ENCODE data around the gene COPA.
A peak's percentile ranks its signal among the peaks of the same experiment; 100 is the strongest.
"Not testable (repeated sequence)": the region's sequence is repeated elsewhere in the genome, so short reads cannot be mapped to it uniquely, and the experiment has no call there.

The COPA gene

DNA sequence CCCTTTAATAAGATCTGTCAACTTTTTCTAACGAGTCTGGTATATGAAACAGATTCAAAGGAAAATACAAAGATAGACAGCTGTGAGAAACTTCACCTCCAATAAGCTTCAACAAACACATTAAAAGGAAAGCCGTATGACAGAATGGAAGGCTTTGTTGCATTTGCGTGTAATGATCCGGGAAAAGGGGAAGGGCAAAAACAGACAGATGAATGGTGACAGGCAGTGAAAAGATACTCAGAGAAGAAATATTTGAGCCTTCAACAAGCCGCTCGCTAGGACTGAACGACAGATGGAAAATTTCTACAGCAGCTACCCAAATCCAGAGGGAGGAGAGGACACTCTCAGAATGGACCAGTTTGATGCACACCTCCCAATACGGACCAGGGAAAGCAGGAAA lies 14.9 kb downstream of the COPA start:
- peak; percentile 9 for DNase-seq (ENCODE audit: low read depth, low spot score)

DNA sequence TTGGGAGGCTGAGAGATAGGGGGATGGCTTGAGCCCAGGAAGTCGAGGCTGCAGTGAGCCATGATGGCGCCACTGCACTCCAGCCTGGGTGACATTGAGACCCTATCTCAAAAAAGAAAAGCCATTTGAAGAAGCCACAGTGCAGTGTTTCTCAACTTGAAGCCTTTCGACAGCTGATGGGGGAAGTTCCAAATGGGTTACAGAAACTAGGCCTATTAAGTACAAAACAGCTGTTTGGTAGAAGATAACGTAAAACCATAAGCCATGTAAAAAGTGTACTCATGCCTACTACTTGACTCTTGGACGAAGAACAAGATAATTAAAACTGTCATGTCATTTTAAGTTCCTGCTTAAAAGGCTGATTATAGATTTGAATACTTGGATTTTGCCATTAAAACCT lies 16.6 kb downstream of the COPA start:
- no peak for DNase-seq (ENCODE audit: low read depth, low spot score)

DNA sequence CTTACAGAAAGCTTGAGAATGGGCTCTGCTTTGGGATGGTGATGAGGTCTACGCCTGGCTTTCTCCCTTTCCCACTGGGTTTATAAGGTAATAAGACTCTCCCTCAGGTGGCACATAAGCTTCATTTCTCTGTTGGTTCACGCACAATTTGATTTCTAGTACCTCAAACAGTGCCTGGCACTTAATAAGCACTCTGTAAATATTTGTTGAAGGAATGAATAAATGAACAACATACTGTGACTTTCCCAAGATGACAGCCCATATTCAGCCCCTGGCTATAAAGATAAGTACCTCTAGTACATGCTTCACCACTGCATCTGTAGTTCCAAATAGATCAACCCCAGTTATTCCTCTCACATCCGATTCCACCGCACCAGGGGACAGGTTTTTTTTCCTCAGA lies 17.8 kb downstream of the COPA start:
- DNase-seq (ENCODE audit: low read depth, low spot score): no peak

DNA sequence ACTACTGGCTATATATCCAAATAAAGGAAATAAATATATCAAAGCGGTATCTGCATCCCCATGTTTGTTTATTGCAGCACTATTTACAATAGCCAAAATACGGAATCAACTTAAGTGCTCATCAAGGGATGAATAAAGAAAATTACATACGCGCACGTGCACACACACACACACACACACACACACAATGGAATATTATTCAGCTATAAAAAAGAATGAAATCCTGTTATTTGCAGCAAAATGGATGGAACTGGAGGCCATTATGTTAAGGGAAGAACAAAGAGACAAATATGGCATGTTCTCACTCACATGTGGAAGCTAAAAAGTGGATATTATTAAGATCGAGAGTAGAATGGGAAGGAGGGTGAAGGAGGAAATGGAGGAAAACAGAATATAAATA lies 20.2 kb downstream of the COPA start:
- DNase-seq (ENCODE audit: low read depth, low spot score): no peak

DNA sequence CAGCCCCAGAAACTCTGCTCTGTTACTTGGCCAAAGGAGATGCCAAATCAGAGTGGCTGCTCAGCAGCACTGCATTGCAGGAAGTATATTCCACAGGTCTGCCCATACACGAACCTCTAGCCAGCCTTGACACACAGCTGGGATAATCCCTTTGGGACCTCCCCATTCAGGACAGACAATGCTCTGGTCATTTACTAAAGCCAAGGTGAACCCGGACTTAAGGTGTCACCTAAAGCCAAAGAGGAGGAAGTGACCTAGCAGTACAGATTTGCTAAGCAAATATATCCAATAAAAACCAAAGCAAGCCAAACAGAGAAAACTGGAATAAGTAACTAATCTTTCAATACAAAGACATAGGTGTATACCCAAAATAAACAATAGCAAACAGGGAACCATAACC lies 27.7 kb downstream of the COPA start:
- no peak for DNase-seq (ENCODE audit: low read depth, low spot score)

DNA sequence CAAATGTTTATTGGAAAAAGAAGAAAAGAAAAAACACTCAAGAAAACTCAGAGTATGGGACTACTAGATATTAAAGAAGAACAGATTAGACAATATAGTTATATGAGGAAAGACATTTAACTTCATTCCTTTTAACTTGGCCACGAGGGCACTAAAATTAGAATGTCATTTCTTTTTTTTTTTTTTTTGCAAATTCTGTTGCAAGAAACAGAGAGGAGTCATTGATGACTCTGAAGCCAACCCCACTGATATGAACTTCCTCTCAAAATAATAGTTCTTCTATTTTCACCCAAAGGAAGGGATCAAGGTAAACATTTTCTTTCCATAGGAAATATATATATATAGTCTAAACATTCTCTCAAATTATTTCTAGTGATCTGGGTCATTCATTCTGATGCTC lies 33.5 kb downstream of the COPA start:
- DNase-seq (ENCODE audit: low read depth, low spot score): no peak

DNA sequence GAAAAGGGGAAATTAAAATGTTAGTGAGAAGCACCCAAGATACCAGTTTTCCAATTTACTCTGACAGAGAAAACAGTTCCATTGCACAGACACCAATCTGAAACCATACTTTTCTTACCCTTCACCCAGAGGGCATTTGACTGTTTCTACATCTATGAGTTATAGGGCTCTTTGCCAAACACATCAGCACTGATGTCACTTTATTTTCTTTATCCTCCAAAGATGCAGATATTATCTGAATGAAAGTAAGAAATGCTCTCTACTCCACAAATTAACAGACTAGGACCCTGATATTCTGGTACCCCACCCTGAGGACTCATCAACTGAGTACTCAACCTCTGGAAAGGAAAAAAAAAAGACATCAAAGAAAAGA lies 33.9 kb downstream of the COPA start:
- DNase-seq (ENCODE audit: low read depth, low spot score): no peak

DNA sequence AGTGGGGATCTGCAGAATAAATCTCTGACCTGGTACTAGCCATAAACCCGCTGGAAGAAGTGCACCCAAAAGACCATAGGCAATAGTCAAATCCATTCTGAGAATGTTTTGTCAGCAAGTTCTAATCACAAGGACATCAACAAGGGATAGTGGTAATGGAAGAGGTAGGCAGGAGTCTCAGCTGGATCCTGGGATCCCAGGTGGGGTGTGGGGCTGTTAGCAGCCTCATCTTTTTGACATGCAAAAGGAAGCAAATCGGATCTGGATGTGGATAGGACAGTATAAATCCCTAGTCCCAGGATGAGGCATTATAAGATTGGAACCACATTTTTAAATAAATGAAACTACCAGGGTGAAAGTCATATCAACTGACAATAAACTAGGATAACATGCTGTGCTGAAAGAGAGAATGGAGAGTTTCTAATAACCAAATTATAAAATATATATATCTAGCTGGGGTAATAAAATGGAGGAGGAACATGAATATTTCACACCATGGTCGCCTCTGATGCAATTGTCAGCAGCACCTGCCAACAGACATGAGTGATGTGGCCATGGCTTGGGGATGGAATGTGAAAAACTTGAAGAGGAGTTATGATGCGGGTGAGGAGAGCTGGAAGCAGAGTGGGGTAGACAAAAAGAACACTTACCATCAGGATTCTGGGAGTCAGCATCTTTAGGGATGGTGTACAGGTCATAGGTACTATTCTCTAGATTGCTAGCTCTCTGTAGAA lies 34.4 kb downstream of the COPA start:
- no peak for DNase-seq (ENCODE audit: low read depth, low spot score)

DNA sequence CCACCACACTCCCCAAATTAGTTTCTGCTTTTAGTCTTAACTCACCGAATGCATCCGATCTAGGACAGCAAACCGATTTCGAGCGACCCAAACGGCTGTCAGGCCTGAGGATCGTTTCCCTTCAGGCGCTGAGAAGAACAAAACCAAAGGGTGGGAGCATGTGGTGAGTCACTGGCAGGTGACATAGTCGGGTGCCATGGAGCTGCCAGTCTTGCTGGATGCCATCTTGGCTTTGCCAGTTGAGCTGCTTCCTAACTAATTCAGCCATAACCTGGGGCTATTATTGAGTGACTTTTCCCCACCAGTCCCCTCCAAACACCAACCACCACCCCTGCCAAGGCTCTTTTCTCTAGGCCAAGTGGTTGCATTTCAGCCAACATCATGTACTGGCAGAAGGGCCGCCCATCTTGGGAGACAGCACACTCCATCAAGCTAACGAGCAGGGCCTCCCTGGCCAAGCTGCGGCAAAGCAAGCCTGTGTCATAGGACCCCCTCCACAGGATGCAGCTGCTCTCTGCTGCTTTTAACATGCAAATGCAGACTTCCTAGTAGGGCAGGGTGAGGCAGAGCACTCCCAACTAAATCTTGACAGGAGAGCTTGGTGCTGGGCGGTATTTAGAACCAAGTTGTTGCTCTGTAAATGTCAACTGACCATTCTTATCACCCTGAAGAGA lies 35.8 kb downstream of the COPA start:
- peak; percentile 23 for DNase-seq (ENCODE audit: low read depth, low spot score)

DNA sequence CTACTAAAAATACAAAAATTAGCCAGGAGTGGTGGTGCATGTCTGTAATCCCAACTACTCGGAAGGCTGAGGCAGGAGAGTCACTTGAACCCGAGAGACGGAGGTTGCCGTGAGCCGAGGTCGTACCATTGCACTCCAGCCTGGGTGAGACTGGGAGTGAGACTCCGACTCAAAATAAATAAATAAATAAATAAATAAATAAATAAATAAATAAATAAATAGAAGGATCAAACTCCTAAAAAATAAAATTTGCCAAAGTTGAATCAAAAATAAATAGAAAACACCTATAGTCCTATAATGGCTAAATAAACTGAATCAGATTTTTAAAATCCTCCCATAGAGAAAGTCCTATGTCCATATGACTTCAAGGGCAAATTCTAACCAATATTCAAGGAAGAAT lies 42.9 kb downstream of the COPA start:
- DNase-seq (ENCODE audit: low read depth, low spot score): no peak

DNA sequence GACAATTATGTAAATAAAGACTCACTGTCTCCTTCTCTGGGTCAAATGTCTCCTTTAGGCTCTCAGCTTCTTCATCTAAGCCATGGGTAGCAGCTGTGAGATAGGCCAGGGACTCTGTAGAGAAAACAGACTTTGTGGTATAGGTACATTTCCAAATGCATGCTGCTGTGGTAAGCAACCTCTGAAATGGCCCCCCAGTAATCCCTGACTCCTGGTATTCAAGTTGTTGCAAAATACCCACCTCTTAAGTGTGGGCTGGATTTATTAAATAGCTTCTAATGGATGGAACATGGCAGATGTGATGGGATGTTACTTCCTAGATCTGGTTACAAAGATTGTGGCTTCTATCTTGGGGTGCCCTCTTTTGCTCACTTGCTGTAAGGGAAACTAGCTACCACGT lies 47.0 kb downstream of the COPA start:
- no peak for DNase-seq (ENCODE audit: low read depth, low spot score)

DNA sequence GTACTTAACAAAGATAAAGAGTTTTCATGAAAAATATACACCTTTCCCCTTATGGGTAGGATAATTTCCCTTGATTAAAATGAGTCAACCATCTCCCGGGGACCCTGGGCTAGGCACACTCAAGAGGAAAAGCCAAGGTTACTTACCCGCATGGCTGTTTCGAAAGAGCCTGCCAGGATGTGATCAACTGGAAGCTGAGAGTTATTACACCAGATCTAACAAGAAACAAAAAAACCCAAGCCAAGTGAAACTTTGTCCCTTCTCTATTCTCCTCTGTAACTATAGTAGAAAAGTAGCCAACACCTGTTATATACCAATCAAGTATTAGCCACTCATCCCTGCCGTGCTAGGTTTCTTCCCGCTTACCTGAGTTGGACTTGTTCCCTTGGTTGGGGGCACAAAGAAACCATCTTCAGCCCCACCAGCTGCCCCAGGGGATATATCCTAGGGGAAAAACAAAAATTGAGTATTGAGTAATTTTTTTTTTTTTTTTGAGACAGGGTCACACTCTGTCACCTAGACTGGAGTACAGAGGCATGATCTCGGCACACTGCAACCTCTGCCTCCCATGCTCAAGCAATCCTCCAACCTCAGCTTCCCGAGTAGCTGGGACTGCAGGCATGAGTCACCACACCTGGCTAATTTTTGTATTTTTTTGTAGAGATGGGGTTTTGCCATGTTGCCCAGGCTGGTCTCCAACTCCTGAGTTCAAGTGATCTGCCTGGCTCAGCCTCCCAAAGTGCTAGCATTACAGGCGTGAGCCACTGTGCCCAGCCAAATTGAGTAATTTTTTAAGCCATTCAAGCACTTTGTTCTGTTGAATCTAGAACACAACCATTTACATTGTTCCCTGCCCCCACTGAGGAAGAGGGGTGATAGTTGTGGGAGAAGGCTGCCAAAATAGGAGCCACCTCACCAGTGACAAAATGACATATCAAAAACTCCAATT lies 49.8 kb downstream of the COPA start:
- DNase-seq (ENCODE audit: low read depth, low spot score): no peak

DNA sequence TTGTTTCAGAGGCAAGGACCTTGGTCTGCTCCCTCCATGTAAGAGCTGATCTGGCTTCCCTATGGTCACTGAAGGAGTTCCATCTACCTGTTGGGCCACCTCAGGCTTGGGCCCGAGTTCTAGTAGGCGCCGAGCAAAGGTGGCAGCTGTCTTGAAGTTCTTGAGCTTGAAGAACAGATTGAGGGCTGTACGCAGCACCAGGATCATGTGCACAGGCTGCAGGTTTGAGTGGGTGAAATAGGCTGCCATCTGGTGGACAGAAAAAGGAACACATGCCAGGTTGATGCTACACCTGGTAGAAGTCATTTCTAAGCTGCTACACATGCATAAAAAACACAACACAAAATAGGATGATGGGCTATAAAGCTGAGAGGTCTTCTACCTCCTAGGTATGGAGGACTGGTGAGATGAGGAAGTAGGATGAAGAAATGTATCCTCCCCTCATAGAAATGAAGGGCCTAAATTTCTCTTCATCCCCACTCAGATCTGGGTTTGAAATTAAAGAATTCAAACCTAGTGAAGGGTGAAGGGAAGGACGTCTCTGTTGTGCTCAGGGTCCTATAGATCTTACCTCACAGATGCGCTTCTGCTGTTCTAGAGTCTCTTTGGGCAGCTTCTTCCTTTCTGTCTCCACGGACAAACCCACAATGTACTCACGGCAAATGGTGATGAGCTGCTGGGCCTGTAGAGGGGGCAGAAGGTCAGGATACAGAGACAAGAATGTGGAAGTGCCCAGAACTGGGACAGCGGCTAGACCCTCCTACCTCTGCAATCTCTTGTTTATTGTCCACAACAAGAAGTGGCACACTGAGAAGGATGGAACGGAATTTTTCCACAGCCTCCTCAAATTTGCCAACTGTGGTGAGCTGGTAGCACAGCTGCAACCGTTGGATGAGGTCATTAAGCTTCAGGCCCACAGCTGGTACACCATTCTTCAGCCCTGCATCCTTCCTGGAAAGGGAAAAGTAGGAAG lies 51.5 kb downstream of the COPA start:
- DNase-seq (ENCODE audit: low read depth, low spot score): peak; percentile 85

DNA sequence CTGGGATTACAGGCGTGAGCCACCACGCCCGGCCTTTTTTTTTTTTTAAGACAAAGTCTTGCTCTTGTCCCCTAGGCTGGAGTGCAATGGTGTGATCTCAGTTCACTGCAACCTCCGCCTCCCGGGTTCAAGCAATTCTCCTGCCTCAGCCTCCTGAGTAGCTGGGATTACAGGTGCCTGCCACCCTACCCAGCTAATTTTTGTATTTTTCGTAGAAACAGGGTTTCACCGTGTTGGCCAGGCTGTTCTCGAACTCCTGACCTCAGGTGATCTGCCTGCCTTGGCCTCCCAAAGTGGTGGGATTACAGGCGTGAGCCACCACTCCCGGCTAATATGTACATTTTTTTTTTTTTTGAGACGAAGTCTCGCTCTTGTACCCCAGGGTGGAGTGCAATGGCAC lies 55.3 kb downstream of the COPA start:
- not testable (repeated sequence) for DNase-seq (ENCODE audit: low read depth, low spot score)

DNA sequence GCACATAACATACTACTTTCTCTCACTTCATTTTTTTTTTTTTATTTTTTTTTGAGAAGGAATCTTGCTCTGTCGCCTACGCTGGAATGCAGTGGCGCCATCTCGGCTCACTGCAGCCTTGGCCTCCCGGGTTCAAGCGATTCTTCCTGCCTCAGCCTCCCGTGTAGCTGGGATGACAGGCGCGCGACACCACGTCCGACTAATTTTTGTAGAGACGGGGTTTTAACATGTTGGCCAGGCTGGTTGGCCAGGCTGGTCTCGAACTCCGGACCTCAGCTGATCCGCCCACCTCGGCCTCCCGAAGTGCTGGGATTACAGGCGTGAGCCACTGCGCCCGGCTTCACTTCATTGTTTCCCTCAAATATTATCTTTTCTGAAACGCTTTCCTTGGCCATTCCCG lies 57.5 kb downstream of the COPA start:
- no peak for DNase-seq (ENCODE audit: low read depth, low spot score)

DNA sequence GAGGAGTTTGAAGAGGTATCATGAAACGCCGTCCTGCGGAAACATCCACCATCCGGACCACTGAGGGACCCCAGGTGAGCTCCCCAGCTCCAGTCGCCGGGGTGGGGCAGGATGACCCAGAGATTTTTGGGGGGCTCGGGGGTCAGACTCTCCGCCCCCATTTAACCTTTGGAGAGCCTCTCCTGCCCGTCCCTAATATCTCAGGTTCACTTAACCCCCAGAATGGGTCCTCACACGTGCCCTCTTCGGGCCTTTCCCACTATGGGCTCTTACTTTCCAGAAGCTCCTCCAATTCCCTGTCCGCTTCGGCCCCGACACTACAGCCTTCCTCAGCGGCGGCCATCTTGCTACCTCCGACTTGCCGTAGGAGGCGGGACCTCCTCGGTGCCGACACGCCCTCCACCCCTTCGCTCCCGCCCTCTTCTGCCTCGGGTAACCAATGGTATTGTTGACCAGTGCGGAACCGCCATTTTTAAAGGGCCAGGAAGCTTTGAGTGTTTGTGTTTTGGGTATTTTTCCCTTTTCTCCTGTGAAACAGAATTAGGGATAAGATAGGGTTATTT lies 58.2 kb downstream of the COPA start, which contains the start of gene PEX19:
PEX19 (minus strand) TSS at position 352 of the 563 bp plus-strand sequence; CDS start at position 343, 9 bp downstream.
- DNase-seq (ENCODE audit: low read depth, low spot score): peak; percentile 98

DNA sequence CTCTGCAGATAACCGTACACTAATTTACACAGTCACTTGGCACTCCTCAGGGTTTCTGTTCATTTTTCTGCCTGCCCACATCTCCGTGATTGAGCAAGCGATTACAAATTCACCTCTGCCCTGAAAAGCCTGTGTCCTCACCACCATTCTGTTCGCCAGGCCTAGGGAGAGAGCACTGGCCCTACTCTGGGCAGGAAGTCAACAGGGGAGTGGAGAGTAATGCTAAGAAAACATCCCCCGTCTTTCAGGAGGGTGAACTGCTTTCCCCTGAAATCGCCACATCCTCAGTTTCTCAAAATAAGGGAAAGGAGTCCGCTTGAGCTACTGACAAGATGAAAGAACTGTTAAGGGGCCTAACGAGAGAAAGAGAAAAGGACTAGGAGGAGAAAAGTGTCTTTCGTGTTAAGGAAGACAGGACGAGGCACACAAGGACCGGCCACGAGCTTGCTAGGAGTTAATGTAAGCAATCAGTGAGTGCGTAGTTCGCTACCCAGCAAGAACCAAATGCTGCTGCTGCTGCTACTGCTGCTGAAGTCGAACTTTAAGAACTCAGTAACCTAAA lies 58.7 kb downstream of the COPA start:
- peak; percentile 70 for DNase-seq (ENCODE audit: low read depth, low spot score)

DNA sequence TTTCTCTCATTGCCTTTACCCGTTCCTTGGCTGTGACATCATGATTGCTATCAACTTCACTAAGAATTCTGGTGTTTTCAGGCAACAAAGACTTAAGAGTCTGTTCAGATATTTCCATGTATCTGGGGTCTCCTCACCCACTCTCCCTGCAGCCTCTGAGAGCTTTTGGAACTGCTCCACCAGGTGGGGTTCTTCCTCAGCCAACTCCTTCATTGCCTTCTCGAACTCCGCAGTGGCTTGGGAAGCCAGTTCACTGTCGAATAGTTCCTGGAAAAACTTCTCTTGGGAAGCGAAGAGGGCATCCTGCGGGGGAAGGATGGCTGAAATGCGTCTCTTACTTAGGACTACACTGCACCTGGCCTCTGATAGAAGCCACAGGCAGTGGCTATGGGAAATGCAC lies 60.2 kb downstream of the COPA start:
- no peak for DNase-seq (ENCODE audit: low read depth, low spot score)

DNA sequence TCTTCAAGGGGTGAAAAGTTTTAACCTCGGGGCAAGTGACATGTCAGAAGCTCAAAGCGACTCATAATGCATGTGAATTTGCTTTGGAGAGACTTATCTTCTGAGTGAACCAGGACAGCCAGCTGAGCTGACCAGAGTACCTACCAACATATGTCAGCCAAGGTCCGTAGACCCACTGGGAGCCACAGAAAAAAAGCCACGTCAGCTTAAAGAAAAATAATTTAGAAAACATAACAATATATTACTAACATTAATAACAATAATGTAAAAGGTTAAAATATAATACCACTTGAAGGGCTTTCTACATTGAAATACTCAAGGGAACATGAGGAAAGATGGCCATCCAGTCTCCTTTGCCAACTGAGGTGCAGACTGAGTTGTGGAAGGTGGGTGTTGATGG lies 65.1 kb downstream of the COPA start:
- DNase-seq (ENCODE audit: low read depth, low spot score): no peak

DNA sequence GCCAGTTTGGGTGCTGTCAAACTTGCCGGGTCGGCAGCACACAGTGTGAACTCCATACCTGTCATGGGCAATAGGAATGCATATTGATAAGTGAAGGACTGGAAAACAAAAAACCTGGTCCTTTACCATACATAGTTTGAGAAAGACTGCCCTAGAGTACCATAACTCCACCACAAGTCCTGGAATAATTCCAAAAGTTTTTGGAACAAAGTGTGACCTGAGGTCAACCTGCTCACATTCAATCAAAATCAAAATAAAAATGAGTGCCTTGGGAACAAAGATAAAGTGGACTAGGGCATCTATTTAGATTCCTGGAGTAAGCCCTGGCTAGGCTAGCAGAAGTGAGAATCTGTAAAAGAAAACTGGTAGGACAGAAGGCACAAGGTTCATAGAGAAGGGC lies 65.7 kb downstream of the COPA start:
- no peak for DNase-seq (ENCODE audit: low read depth, low spot score)

DNA sequence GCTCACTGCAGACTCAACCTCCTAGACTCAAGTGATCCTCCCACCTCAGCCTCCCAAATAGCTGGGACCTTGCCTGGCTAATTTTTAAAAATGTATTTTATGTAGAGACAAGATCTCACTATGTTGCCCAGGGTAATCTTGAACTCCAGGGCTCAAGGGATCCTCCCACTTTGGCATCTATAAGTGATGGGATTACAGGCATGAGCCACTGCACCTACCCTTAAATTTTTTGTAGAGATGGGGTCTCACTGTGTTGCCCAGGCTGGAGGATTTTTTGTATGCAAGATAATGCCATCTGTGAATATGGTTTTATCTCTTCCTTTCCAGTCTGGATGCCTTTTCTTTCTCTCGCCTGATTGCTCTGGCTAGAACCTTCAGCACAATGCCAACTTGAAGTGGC lies 72.0 kb downstream of the COPA start:
- no peak for DNase-seq (ENCODE audit: low read depth, low spot score)

Data from astrocyte of the hippocampus (primary cell).